GM18508 (cell line): Measurements from ENCODE around the gene KCNJ8.
"Not testable (repeated sequence)": the region's sequence is repeated elsewhere in the genome, so short reads cannot be mapped to it uniquely, and the experiment has no call there.

Experiments
- ATAC-seq: cut with Tn5 transposase; IDR thresholded peaks from one replicate; pipeline ENCODE4 v1.9.1; 2021; ENCODE audit warnings: moderate number of reproducible peaks; ENCODE audit not compliant: insufficient read depth, unreplicated experiment

Gene KCNJ8

DNA sequence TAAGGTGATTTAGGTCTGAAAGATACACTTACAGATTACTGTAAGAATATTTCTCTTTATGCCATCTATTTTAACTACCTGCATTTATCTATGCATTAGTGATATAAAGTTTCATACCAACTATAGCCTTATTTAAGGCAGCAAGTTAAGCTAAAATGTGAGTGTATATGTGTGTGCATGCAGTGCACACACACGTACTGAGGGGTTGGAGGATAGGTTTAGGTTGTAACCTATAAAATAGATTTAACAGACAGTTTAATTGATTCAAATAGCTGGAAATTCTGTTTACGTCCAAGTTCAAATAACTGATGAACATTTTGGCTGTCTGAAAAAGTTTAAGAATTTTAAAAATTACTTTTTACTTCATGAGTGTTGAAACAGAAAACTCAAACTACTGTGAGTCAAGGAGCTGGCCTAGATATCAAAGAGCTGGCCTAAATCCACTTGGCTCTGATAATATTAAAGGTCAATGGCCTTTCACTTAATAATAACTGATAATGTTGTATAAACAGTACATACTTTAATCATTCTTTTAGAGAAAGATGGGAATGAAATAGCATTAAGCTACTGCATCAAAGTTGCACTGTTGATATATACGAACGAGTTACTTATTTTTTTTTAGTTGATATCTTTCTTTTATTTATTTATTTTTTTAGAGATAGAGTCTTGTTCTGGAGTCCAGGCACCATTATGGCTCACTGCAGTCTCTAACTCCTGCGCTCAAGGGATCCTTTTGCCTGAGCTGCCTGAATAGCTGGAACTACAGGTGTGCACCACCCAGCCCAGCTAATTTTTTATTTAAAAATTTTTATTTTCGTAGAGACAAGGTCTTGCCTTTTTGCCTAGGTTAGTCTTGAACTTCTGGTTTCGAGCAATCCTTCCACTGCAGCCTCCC is 13.8 kb upstream of the KCNJ8 start:
- ATAC-seq: no peak

DNA sequence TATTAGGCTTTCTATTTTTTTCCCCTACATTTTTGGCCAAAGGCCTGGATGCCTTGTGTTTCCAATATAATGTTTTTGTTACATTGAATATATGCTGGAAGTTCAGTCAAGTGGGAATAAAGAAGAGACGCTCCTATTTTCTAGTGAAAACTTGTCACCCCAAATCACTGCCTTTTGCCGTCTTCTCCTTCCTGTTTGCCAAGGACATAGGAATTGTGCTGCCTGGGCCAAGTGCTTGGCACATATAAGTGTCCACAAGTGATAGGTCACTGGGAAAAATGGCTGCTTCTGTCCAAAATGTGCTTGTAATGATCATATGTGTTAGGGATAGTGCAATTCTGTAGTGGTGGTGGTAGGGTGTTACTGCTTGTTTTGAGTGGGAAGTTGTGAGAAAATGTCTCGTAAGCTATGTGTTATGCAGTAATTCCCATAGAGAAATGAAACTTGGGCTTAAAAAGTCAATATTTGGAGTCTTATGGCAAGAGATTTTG is 11.6 kb upstream of the KCNJ8 start:
- no peak for ATAC-seq

DNA sequence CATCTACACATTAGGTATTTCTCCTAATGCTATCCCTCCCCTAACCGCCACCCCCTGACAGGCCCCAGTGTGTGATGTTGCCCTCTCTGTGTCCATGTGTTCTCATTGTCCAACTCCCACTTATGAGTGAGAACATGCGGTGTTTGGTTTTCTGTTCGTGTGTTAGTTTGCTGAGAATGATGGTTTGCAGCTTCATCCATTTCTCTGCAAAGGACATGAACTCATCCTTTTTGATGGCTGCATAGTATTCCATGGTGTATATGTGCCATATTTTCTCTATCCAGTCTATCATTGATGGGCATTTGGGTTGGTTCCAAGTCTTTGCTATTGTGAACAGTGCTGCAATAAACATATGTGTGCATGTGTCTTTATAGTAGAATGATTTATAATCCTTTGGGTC is 8.2 kb upstream of the KCNJ8 start:
- ATAC-seq: not testable (repeated sequence)

DNA sequence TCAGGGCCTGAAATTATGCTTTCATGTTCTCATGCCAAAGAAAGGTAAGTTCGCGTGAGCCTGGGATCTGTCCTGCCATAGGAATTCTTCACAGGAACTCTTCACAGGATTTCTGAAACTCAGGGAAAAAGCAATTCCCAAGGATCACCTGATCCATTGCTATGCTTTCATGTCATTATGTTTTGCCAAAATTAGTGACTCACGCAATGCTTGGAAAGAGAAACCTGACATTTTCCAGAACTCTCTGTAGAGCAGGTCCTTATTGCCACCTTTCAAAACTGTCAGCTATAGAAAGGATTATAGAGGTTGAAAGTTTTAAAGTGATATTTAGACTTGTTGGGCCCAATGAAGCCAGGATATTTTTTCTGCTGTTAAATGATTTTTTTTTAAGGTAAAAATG is 6.3 kb upstream of the KCNJ8 start:
- ATAC-seq: no peak

DNA sequence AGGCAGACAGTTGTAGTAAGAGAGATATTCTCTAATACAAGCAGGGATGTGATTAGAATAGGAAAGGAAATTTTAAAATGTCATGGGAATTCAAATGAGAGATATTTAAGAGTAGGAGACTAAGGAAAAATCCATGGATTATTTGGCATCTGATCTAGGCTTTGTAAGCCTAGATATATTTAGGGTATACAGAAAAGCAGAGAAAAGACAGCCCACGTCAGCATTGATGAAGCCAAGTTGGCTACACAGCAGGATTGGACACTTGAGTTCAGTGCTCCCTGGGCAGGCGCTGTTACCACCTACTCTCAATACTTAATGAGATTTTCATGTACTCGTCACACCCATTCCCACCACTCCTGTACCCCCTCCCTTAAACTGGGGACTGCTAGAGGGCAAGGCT is 1.7 kb upstream of the KCNJ8 start:
- ATAC-seq: no peak

DNA sequence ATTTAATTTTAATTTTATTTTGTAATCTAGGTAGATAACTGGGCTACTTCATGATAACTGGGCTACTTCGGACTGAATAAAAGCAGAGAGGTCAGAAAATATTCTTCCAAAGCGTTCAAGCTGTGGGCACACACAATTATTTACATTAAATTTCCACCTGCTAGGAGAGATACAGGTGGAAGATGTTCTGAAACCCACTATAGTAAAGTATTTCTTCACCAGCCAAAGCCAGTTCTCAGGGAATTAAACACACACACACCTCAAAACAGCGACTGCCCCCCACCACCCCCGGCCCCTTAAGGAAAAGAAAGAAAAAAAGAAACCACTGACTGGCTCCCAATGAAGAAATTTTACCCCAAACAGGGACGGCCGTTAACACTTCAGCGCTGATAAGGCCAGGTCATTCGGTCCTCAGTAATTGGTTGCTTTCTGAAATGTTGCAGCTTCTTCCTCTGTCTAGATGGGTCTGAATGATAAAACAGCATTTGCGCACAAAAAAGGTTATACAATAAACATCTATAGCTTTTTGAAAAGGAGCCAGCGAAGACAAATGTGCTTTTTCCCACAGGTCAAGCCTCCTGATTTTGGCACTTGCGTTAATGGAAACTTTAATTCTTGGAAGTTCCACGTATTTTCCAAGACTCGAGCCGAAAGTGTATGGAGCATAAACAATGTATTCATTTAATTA is 771 bp upstream of the KCNJ8 start:
- no peak for ATAC-seq

DNA sequence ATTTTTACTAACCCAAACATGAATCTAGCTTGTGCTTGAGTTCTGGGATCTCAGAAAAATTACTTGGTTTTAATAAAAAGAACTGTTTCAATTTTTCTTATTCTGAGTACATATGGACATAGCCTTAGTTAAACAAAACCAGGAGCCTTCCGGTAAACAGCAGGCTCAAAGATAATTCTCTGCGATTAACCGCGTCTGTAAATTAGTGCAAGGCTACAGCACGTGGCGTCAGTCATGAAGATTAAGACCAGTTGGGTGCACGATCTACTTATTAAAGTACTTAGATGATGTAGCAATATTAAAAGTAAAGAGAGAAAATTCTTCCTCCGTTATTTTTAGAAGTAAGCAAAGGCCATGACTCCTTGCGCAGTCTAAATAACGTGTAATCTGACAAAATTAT is 700 bp downstream of the KCNJ8 start:
- ATAC-seq: no peak

DNA sequence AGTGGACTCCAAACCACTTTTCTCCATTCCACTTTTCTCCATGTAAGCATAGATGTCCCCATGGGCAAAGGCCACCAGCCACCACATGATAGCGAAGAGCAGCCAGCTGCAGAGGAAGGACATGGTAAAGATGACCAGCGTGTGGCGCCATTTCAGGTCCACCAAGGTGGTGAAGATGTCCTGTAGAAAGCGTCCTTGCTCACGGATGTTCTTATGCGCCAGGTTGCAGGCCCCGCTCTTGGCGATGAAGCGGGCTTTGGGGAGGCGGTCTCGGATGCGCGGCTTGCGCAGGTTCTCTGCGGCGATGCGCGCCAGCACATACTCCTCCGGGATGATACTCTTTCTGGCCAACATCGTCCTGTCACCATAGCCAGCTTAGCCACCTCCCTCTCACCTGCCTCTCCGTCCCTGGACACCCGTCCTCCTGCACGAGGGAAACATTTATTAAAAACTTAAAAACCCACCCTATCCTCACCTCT is 1.2 kb downstream of the KCNJ8 start:
- no peak for ATAC-seq

DNA sequence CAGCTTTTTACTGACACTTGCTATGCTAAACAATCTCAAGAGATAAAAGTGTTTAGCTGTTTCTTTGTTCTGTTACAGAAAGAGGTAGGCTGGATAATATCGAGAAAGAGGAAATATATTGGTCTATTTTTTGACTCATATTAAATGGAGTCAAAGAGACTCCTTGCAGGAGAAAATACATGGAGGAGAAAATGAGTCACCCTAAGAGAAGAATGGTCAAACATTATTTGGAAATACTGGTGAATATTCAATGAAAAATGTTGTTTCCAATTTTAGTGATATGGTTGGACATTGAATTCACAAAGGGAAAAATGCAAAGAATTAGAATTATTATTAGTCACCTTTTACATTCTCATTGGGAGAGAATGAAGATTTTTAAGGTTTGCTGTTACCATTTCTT is 3.2 kb downstream of the KCNJ8 start:
- ATAC-seq: no peak

DNA sequence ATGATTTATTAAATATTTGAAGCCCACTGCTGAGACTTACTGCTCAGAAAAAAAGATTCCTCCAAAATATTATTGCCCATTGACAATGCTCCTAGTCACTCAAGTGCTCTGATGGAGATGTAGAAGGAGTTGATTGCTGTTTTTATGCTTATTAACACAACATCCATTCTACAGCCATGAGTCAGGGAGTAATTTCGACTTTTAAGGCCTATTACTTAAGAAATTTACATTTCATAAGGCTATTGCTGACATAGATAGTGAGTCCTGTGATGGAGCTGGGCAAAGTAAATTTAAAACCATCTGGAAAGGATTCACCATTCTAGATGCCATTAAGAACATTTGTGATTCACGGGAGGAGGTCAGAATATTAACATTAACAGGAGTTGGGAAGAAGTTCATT is 5.2 kb downstream of the KCNJ8 start:
- ATAC-seq: no peak

DNA sequence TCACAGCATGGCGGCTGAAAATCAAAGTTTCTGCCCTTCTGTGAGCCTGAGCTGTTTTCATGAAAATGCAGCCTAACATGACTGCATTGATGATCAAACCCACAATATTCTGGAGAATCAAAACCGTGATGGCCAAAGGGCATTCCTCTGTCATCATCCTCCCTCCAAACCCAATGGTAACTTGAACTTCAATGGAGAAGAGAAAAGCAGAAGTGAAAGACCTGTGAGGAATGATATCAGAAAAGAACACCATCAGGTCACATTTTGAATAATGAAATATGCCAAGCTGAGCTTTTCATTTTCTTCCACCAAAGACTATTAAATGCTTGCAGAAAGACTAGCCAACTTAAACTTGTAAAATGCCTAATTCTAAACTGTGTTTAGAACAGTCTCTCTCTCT is 8.1 kb downstream of the KCNJ8 start:
- no peak for ATAC-seq

DNA sequence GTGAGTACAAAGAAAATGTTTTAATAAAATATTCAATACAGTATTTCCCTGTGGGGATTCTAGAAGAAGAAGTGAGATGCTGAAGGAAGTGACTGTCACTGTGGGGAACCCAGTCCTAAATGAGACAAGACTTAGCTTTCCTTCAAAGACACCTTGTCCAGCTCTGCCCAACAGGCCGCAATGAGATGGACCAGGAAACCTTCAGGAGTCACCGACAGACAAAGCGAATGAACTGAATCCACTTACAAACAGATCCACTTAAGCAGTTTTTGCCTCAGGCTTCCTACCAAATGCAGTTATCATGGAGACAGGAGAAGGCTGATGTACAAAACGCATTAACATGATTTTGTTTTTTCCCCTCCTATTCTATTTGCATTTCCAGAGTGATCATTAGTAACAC is 9.6 kb downstream of the KCNJ8 start:
- no peak for ATAC-seq

DNA sequence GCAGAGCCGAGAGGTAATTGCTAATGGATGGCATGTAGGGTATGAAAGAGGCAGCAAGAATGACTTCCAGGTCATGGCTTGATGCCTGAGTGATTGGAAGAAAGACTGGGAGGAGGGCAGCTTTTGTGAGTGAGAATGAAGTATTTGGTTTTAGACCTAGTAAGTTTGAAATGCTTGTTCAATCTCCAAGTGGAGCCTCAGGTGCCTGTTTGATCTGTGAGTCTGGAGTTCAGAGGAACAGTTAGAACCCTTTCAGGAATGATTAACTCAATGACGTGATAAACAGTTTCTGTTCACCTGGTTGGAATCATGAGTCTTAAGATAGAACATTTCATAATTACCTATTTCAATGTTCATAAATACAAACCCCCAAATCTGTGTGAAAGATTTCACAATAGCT is 10.4 kb downstream of the KCNJ8 start:
- ATAC-seq: no peak

DNA sequence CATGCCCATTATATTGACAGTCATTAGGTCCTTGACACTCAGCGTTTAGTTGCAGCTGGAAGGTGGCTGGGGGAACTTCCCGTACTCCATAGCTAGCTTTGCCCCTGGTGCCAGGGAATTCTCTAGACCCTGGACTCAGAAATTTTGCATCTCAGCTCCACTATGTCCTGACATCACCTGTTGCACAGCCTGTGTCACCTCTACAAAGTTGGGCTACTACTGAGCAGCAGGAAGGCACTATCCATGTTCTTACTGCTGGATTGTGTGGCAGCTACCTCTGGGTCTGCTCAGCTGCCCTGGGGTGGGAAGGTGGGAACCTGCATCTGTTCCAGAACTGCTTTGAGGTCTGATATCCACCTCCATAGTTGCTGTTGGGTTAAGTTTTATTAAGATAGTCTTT is 11.0 kb downstream of the KCNJ8 start:
- no peak for ATAC-seq

DNA sequence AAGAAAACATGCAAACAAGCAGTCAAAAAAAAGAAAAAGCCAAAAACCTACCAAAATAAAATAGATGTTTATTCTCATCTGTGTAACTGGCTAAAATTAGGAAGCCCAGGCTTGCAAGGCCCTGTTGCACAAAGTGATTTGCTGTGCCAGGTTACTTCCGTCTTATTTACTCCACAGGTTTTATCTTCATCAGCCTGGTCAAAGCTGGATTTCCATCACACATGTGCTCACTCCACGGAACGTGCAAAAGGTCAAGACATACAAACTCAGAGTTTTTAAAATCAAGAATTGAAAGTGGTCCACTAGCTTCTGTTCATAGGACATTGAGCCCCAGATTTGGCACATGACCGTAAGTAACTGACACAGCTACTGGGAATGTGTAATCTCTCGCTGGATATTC is 14.8 kb downstream of the KCNJ8 start:
- ATAC-seq: no peak

DNA sequence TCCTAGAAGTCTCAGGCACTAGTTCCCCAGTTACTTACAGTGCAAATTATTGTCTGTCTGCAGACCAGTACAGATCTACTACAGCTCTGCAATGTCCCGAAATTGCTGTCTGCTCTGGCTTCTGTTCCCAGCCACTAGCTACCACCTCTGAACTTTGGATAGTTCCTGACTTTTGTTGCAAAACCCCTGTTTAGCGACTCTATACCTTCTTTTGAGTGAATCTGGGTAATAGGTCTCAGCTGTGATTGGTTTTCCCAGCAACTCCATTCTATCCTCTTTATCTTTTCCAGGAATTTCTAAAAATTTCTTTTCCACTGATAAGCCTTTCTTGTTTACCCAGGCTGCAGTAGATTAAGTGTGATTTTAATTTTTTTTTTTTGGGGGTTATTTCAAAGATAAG is 16.8 kb downstream of the KCNJ8 start:
- no peak for ATAC-seq

DNA sequence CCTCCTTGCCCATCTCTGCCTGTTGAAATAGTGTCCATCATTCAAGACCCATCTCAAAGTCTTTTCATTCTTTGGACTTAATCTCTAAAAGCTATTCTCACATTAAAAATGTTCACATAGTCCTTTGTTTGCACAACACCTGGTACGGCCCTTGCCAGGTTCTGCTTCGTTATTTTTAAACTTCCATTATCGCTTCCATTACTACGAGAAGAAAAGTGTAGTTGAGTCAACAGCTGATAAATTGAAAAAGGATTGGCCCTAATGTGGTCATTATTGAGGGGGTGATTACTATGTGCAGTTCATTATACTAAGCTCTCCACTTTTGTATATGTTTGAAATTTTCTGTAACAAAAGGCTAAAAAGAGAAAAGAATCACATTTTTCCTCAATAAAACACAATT is 17.8 kb downstream of the KCNJ8 start:
- no peak for ATAC-seq

DNA sequence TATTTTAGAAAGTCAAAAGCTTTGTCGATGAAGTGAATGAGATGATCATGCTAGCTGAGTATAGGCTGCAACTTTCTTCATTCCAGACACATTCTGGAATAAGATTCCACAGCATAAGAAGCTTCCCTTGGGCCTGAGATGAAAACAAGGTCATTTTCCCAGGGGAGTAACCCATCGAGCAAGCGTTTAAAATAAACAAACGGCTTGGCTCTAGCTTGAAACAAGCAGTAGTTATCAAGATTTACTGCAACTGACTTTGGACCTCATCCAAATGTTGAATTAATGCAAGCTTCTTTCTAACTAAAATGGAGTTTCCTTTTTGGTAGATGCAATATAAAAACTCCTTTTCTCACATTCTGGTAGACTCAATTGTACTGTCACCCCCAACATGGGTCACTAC is 23.0 kb downstream of the KCNJ8 start:
- ATAC-seq: no peak

DNA sequence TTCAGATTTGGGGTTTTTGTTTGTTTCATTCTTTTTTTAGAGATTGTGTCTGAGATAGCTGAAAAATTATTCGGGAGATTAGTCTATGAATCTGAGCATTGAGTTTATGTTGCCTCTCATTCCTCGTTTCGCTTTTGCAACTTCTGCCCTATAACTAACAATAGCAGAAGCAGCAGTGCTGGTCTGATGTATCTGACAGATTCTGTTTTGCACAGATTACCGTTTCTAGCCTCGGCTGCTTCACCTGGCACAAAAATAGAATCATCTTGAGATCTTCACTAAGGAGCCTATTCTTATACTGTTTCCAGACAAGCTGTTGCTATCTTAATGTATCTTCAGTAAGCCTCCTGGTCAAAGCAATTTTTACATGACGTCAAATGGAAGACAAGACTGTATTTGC is 29.2 kb downstream of the KCNJ8 start:
- ATAC-seq: no peak

DNA sequence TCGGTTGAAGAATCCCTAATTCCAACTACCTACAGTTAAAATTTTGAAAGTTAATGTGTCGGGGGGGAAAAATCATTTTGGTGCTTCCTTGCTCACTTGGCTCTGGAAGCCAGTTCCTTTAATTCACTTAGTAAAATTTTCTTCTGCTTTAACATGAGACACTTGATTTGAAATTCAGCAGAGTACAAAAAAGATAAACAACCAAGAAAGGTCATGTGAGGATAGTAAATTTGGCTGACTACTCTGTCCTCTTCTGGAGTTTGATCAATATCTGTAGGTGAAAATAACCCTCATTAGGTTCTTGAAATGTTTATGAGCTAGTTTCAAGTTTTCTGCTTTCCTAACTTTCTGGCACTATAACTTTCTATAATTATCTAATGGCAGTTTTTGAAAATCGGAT is 43.4 kb downstream of the KCNJ8 start:
- no peak for ATAC-seq

DNA sequence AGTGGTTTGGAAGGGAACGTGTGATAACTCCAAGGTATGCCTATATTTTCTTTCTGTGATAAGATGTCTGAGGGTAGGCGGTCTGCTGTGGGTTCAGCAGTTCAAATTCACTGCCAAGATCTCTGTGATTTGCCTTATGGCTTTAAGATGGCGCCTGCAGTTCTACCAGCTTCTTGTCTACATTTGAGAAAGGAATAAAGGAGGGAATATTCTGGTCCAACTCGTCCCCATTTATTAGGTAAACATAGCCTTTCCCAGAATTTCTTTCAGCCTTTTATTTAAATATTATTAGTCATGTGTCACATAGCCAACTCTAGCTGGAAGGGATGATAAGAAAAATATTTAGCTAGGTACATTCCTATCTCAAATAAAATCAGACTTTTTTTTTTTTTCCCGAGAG is 48.8 kb downstream of the KCNJ8 start:
- ATAC-seq: no peak
